Measurements from ENCODE around the gene PLK2. TPM values are rescaled to one million over a fixed set of nuclear protein-coding genes. Genes with fewer than 3 reads are reported as not detected.
A peak's percentile ranks its signal among the peaks of the same experiment; 100 is the strongest.

The PLK2 gene
- total RNA-seq (2014; rRNA removed; shearing (Covaris generic)): 252 and 283 TPM in 2 replicates
- 250 and 296 TPM in 2 replicates for polyA plus RNA-seq (2015; cell fraction: cytosol; rRNA removed)
- polyA plus RNA-seq (2015; cell fraction: nucleus; rRNA removed): 915 and 1,023 TPM in 2 replicates

GRCh38 chr5:58460002-58460731, at the start of gene PLK2:
TSS of gene PLK2 (minus strand) at chr5:58460086. CDS start at chr5:58459959, 127 bp downstream.
- peak; percentile 87 for DNase-seq (ENCODE audit: low read depth)

DNA sequence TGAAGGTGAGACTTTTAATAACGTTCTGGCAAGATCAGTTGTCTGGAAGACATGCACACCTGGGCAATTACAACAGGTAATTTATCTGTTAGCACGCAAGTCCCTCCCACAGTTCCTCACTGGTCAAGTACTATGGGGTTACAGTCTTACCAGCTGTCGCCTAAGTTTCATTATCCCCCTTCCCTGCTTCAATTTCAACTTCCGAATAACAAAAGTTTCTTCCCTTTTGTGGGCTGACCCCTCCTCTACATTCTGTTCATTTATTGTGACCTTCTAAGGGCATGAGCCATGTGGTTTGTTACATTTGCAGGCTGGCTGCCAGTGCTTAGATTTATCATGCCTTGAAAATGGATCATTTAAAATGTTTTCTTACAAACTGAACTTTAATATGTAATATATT, 47.8 kb upstream of the PLK2 start:
- no peak for DNase-seq (ENCODE audit: low read depth)

- DNase-seq (ENCODE audit: low read depth): no peak
Observed at GRCh38 chr5:58505971-58506640, 46.2 kb upstream of the PLK2 start.

GRCh38 chr5:58505502-58505901, 45.6 kb upstream of the PLK2 start:
- DNase-seq (ENCODE audit: low read depth): no peak

- no peak for DNase-seq (ENCODE audit: low read depth)
Observed at GRCh38 chr5:58504766-58505165, 44.9 kb upstream of the PLK2 start.

DNA sequence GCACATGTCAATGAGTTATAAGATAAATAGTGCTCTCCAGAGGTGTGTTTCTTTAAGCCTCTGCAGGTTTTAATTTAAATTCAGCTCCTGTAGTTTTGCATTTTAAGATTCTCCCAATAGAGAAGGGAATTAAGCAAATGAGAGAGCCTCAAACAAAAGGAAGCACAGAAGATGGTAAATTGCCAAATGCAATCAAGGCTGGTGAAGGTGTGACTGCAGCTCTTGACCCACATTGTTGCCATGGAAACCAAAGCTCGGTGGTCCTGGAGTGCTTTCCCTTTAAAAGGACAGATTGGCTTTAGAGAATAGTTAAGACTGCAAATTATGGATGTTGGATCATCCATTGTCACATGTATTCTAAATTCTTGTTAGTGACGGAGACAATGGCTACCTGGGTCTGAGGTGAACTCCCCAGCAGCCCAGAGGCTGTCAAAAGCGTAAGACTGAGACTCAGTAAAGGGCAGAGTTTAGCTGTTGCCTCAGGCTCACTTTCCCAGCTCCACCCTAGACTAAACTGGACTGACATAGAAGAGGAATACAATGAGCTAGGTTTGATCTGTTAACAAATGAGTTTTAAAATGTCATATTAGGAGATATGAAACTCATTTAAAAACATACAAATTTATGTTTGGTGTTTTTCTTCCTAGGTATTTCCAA, 43.6 kb upstream of the PLK2 start:
- no peak for DNase-seq (ENCODE audit: low read depth)

GRCh38 chr5:58501778-58502417, 42.0 kb upstream of the PLK2 start:
- no peak for DNase-seq (ENCODE audit: low read depth)

- DNase-seq (ENCODE audit: low read depth): no peak
Observed at GRCh38 chr5:58499941-58500340, 40.1 kb upstream of the PLK2 start.

DNA sequence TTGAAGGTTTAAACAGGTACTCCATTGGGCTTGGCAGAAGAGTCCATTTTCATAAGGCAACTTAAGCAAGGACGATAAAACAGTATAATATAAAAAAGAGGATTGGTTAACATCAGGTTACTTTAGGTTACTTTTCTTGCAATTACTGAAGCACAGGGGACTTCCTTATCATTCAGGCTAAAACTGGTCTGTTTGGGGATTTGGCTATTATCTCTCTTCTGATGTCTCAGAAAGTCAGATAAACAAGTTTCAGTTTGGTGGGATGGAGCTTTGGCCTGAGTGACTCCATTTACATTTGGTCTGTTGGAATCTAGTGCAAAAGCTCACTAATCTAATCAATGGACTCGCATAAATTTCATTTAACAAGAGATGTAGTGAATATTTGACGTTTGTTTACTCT, 39.3 kb upstream of the PLK2 start:
- DNase-seq (ENCODE audit: low read depth): no peak

- no peak for DNase-seq (ENCODE audit: low read depth)
Observed at GRCh38 chr5:58498340-58498942, 38.6 kb upstream of the PLK2 start.

GRCh38 chr5:58497921-58498320, 38.0 kb upstream of the PLK2 start:
- no peak for DNase-seq (ENCODE audit: low read depth)

DNA sequence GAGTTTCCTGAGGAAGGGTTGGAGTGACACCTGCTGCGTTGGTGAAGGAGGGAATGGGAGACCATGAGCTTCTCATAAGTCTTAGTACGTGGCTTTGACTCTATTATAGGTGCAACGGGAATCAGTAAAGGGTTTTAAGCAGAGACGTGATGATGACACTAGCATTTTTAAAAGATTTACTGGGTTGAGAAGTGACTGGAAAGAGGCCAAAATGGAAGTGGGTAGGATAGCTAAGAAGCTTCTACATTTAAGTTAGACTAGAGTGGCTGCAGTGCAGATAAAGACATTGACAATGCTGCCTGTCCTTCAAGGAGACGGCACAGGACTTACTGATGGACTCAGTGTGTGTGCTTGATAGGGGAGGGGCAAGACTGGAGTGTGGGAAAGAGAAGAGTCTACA, 37.5 kb upstream of the PLK2 start:
- no peak for DNase-seq (ENCODE audit: low read depth)

DNA sequence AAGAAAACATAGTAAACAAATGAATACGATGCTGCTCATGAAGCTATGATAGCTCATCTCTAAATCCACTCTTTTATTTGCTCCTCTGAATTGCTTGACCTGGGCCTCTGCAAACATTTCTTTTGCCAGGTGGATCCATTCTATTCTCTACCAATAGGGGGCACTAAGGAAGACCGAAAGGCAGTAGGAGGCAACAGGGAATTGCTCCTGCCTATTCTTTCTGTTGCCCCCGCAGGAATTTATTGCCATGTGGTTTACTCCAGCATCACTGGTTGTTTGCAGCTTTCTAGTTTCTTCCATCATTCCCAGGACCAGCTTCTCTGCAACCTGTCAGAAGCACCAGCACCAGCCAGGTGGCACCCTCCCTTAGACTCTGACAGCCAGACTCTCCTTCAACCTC, 36.6 kb upstream of the PLK2 start:
- DNase-seq (ENCODE audit: low read depth): no peak

DNA sequence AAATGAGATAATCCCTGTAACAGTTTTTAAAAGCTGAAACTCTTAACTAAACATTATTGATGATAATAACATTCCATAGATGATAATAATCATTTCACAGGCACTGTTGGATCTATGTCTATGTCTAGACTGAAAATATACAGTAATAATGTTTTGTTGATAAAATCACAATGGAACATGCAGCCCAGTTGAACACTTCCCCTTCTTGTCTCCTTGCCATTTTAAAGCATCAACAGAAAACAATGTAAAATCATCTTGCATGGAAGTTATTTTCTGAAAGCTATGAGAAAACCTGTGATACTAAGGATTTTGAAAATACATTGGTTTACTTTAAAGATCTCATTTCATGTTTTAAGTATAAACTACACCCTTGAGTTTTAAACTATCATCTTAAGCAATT, 33.3 kb upstream of the PLK2 start:
- no peak for DNase-seq (ENCODE audit: low read depth)

DNA sequence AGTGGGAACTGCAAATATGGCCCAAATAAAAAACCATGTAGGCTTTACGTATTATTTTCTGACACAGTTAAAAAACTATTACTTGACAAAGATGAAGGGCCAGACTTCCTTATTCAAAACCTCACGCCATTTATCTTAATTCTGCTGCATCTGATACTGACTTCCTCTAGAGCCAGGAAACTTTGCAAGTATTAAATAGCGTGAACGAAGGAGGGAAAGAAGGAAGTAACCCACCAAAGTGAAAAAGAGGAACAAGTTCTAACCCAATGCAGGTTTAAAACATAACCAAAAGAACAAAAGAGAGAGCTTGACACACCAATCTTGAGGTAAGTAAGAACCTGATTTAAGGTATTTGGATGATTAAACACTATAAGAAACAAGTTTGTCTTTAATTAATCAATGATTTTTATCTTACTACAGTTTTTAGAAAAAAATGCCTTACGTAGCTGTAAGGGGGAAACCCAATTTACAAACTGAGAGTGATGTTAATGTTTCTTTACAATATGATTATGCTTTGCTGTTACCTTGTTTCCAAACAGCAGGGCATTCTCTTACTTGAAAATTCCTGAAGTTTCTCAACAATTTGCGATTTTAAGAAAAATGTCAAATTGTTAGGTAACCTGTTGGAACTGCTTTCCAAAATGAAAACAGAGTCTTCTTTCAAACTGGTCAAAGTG, 31.5 kb upstream of the PLK2 start, which contains the start of gene GAPT:
Gene GAPT (plus strand): TSS at position 220 of the 677 bp plus-strand sequence. CDS start 3,102 bp downstream, outside the sequence.
- DNase-seq (ENCODE audit: low read depth): no peak

DNA sequence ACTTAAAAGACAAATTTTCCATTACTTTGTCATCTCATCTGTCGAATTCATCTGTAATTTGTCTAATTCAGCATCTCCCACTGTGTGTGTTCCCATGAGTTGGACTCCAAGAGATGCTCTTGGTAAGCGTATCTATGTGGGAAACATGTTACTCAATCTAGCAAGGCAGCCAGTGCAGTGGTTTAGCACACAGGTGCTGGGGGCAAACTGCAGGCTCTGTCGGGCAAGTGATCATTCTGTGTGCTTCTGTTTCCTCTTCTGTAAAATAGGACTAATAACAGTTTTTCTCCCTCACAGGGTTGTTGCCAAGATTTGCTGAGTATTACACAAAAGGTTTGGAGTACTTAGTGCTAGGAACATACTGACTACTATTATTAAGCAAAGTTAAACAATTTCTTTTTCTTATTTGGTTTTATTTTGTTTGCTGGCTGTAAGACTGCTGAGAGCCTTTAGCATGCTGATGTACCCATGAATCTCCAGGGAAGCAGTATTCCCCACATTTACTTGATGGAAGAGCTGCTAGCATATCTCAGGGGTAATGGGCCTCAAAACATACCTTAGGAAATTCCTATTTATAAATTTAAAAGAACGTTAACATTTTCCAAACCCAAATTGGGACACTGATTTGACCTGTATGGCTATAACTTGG, 30.6 kb upstream of the PLK2 start:
- no peak for DNase-seq (ENCODE audit: low read depth)

DNA sequence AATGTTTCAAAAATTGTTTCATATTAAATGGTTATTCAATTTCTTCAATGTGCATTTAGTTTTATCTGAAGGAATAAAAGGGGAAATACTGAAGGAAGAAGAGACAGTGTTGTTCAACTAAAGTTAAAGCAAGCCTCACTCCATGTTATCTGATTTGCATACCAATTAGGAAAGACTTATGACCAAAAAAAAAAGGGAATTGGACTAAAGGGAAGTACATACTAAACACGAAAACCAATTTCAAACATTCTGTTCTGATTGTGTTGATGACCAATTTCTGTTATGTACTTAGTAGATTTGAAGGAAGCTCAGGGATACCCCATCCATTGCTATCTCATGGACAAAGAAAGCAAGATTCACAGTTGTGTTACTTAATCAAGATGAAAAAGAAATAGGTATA, 26.4 kb upstream of the PLK2 start:
- no peak for DNase-seq (ENCODE audit: low read depth)

GRCh38 chr5:58484505-58484904, 24.6 kb upstream of the PLK2 start:
- DNase-seq (ENCODE audit: low read depth): no peak

DNA sequence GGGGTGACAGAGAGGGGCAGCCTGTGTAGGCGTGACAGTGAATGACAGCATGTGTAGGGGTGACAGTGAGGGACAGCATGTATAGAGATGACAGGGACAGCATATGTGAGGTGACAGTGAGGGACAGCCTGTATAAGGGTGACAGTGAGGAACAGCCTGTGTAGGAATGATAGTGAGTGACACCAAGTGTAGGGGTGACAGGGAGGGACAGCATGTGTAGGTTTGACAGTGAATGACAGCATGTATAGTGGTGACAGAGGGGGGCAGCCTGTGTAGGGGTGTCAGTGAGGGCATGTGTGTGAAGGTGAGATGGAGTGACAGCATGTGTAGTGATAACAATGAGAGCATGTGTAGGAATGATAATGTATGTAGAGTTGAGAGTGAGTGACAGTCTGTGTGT, 22.6 kb upstream of the PLK2 start:
- DNase-seq (ENCODE audit: low read depth): no peak

GRCh38 chr5:58481828-58482227, 21.9 kb upstream of the PLK2 start:
- no peak for DNase-seq (ENCODE audit: low read depth)
